CD4-positive, alpha-beta T cell (primary cell): Measurements from ENCODE around the gene SCO2. TPM values are rescaled to one million over a fixed set of nuclear protein-coding genes. Genes with fewer than 3 reads are reported as not detected.

ENCODE experiments used
- ATAC-seq: fragments of 200-7000 bp; cut with Tn5 transposase; one replicate; pipeline ENCODE4 v1.10.0; 2022; ENCODE audit warnings: mild to moderate bottlenecking; ENCODE audit not compliant: poor library complexity
- CTCF ChIA-PET: fragments of 350-600 bp; sonication (Branson Sonifier 250); formaldehyde crosslinking; loops from one replicate; lab custom pipeline; 2021; ENCODE audit warnings: antibody characterized with exemption, inconsistent platforms; lab: Charles Lee
- POLR2A ChIA-PET: fragments of 350-600 bp; sonication (Branson Sonifier 250); formaldehyde crosslinking; loops from one replicate; lab custom pipeline; 2021; ENCODE audit warnings: antibody characterized with exemption, inconsistent platforms; lab: Charles Lee
- DNase-seq, 14 experiments: peaks; one replicate each; pipeline ENCODE4 v3.0.0-alpha.2; 2013 to 2020; ENCODE audit warnings: mixed read lengths in 2 of 14
- H3K27ac ChIP-seq, 2 donors: one replicate each; pipeline versions ENCODE4 v1.5.1 to v1.7.0; 2013; ENCODE audit warnings: low read length in 2 of 2, low read depth in 1 of 2, mild to moderate bottlenecking in 1 of 2
- H3K27me3 ChIP-seq, 2 experiments: 1 replicate in 1 of 2; 2 replicates in 1 of 2; pipeline versions ENCODE4 v1.6.1 to v1.7.0; 2013; ENCODE audit warnings: low read length in 2 of 2, control low read depth in 1 of 2, mild to moderate bottlenecking in 1 of 2, moderate library complexity in 1 of 2; ENCODE audit not compliant: insufficient read depth in 2 of 2, control insufficient read depth in 1 of 2
- H3K36me3 ChIP-seq: one replicate; pipeline ENCODE4 v1.6.1; 2013; ENCODE audit warnings: low read length, control low read depth; ENCODE audit not compliant: insufficient read depth
- H3K4me1 ChIP-seq: one replicate; pipeline ENCODE4 v1.6.1; 2013; ENCODE audit warnings: low read length, control low read depth; ENCODE audit not compliant: insufficient read depth
- H3K4me3 ChIP-seq: one replicate; pipeline ENCODE4 v1.5.1; 2013; ENCODE audit warnings: mild to moderate bottlenecking, low read length, moderate library complexity
- H3K9me3 ChIP-seq, 2 experiments: 1 replicate in 1 of 2; 2 replicates in 1 of 2; pipeline versions ENCODE4 v1.6.1 to v1.7.0; 2013; ENCODE audit warnings: low read length in 2 of 2, mild to moderate bottlenecking in 2 of 2, control low read depth in 1 of 2, moderate library complexity in 1 of 2; ENCODE audit not compliant: control insufficient read depth in 1 of 2, insufficient read depth in 1 of 2
- H3K27ac Mint-ChIP-seq: one replicate; pipeline ENCODE4 v1.8.0; 2020; ENCODE audit warnings: mixed read lengths
- H3K27me3 Mint-ChIP-seq: one replicate; pipeline ENCODE4 v1.8.0; 2021; ENCODE audit warnings: mixed read lengths
- H3K36me3 Mint-ChIP-seq: one replicate; pipeline ENCODE4 v1.8.0; 2021; ENCODE audit warnings: low read depth, mixed read lengths
- H3K4me1 Mint-ChIP-seq: one replicate; pipeline ENCODE4 v1.8.0; 2021; ENCODE audit warnings: low read depth, mixed read lengths
- H3K4me3 Mint-ChIP-seq: one replicate; pipeline ENCODE4 v1.8.0; 2020; ENCODE audit warnings: mild to moderate bottlenecking, mixed read lengths
- H3K9me3 Mint-ChIP-seq: one replicate; pipeline ENCODE4 v1.8.0; 2020; ENCODE audit warnings: mixed read lengths
- intact Hi-C, 2 experiments: fragments of 100-400 bp; cut with DNase I in 1 of 2; cut with micrococcal nuclease in 1 of 2; formaldehyde crosslinking; loops; one replicate each; pipeline versions ENCODE4 v1.15.1 to v1.9.0; 2023 to 2025; cut with DNase I, micrococcal nuclease
- total RNA-seq, 174 experiments: library from RNA in 2 of 174; stranded (reverse) in 2 of 174; gene quantifications; one replicate each; pipeline ENCODE4 v1.2.3 and lab custom pipeline; 2021 to 2026
- TF ChIP-seq, protein P1 (sequence below): fragments of 200-600 bp; IDR thresholded peaks from one replicate; pipeline ENCODE4 v1.8.0; 2022; ENCODE audit warnings: antibody characterized with exemption, mild to moderate bottlenecking

SCO2 gene
- total RNA-seq, 2 experiments from 2014 or later = 0.61 to 5.6 TPM

DNA sequence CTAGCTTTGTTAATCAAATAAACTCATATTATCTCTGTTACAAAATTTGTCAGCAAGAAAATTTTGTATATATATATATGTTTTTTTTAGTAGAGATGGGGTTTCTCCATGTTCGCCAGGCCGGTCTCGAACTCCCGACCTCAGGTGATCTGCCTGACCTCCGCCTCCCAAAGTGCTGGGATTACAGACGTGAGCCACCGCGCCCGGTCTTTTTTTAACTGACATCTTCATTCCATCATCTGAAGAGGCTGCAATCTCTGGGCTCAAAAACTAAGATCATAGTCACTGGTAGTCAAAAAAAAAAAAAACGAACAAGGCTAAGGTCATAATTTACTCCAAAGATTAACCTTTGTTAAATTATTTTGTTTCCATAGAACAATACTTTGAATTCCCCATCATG is 15.0 kb upstream of the SCO2 start:
- no peak overlapping the region for H3K4me3 ChIP-seq
- Mint-ChIP-seq H3K4me1 (peaks cover 40% of the 10 kb centered on the region), H3K27me3 (no peaks in the 10 kb centered on the region), H3K27ac (peak overlapping the region; percentile 99), H3K4me3 (no peak overlapping the region), H3K36me3 (no peaks in the 10 kb centered on the region), H3K9me3 (no peaks in the 10 kb centered on the region)
- no peaks in the 10 kb centered on the region for H3K9me3 ChIP-seq
- no peaks in the 10 kb centered on the region for H3K27me3 ChIP-seq
- intact Hi-C loops = no loop called here
- peak overlapping the region; percentile 92 to 99 for H3K27ac ChIP-seq
- no peak for DNase-seq
- ChIA-PET CTCF (interaction anchor here (0.7 to 3.2 kb wide), 5 partner anchors 11 to 80 kb away, joined by 3 to 66 read pairs (median 5); partner anchors contain the start of genes SCO2, SYCE3 and TYMP), POLR2A (interaction anchor here (1.8 to 10.0 kb wide), 8 partner anchors 9 to 81 kb away, joined by 7 to 258 read pairs (median 31); partner anchors contain the start of genes CHKB, LMF2, NCAPH2 and SCO2)
- TF ChIP-seq, protein P1, sequence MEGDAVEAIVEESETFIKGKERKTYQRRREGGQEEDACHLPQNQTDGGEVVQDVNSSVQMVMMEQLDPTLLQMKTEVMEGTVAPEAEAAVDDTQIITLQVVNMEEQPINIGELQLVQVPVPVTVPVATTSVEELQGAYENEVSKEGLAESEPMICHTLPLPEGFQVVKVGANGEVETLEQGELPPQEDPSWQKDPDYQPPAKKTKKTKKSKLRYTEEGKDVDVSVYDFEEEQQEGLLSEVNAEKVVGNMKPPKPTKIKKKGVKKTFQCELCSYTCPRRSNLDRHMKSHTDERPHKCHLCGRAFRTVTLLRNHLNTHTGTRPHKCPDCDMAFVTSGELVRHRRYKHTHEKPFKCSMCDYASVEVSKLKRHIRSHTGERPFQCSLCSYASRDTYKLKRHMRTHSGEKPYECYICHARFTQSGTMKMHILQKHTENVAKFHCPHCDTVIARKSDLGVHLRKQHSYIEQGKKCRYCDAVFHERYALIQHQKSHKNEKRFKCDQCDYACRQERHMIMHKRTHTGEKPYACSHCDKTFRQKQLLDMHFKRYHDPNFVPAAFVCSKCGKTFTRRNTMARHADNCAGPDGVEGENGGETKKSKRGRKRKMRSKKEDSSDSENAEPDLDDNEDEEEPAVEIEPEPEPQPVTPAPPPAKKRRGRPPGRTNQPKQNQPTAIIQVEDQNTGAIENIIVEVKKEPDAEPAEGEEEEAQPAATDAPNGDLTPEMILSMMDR = no peak
- no peak for ATAC-seq
- no peaks in the 10 kb centered on the region for H3K36me3 ChIP-seq
- H3K4me1 ChIP-seq = peaks cover 52% of the 10 kb centered on the region

DNA sequence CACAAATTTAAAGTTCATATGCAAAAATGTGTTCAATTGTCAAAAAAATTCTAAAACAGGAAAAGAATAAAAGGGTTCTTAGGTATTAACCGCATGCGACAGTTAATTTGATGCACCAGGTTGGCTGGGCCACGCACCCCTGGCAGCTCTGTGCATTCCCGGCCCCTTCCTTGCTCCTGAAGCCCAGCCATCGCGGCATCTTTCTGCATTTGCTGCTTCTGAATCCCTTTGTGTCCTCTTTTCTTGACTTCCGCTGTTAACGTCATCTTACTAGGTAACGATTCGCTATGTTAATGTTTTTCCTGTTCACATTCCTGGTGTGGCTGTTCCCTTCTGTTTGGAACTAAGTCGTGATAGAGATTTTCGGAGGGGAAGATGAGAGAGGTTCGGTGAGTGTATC is 12.4 kb upstream of the SCO2 start:
- H3K27me3 Mint-ChIP-seq = peaks cover 9% of the 10 kb centered on the region
- H3K4me1 Mint-ChIP-seq = peaks cover 43% of the 10 kb centered on the region
- ATAC-seq (no peak), DNase-seq (no peak)
- H3K9me3 ChIP-seq = no peaks in the 10 kb centered on the region
- no peak overlapping the region for H3K4me3 Mint-ChIP-seq
- ChIA-PET CTCF (interaction anchor here (1.3 to 2.0 kb wide), 2 partner anchors 11 to 12 kb away, joined by 4 to 12 read pairs; partner anchors contain the start of gene SCO2), POLR2A (interaction anchor here (3.6 to 10.0 kb wide), 3 partner anchors 11 to 29 kb away, joined by 52 to 258 read pairs (median 87); partner anchors contain the start of genes LMF2, NCAPH2, SCO2 and TYMP)
- intact Hi-C loops = no loop called here
- H3K36me3 ChIP-seq = no peaks in the 10 kb centered on the region
- peaks cover 51% of the 10 kb centered on the region for H3K4me1 ChIP-seq
- peak overlapping the region; percentile 99 for H3K27ac Mint-ChIP-seq
- no peak overlapping the region for H3K4me3 ChIP-seq
- TF ChIP-seq, protein P1 = no peak
- no peaks in the 10 kb centered on the region for H3K9me3 Mint-ChIP-seq
- no peaks in the 10 kb centered on the region for H3K36me3 Mint-ChIP-seq
- H3K27ac ChIP-seq = peak overlapping the region; percentile 92 to 99
- H3K27me3 ChIP-seq = no peaks in the 10 kb centered on the region

DNA sequence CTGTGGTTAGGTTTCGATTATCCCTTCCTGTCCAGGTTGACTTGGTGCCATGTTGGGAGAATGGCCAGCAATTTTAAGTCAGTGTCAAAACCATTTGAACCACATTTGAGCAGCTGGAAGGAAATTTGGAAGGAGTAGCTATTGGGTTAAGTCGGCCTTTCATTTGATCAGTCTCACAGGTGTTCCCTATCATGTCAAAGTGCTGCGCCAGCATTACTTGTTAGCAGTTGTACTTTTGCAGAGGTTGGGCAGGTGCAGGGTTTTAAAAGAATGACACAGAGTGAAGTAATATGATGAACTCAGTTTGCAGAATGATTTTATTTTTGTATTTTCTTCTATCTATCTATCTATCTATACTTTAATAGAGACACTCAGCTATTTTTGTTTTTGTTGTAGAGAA is 10.8 kb upstream of the SCO2 start:
- Histone ChIP-seq H3K9me3 (no peaks in the 10 kb centered on the region), H3K36me3 (no peaks in the 10 kb centered on the region), H3K4me3 (no peak overlapping the region), H3K4me1 (peaks cover 62% of the 10 kb centered on the region), H3K27ac (no peak overlapping the region), H3K27me3 (no peaks in the 10 kb centered on the region)
- Mint-ChIP-seq H3K4me3 (no peak overlapping the region), H3K27ac (peak overlapping the region; percentile 79), H3K27me3 (peaks cover 13% of the 10 kb centered on the region), H3K36me3 (no peaks in the 10 kb centered on the region), H3K4me1 (peaks cover 39% of the 10 kb centered on the region), H3K9me3 (no peaks in the 10 kb centered on the region)
- intact Hi-C loops = no loop called here
- TF ChIP-seq, protein P1 = no peak
- CTCF ChIA-PET = interaction anchor here (1.2 kb wide), 1 partner anchor 12 kb away, joined by 3 read pairs; no protein-coding TSS in a partner anchor
- no peak for ATAC-seq
- POLR2A ChIA-PET = interaction anchor here (10.0 kb wide), 1 partner anchor 9 kb away, joined by 258 read pairs; the partner anchor contains the start of genes SCO2 and TYMP
- no peak for DNase-seq
